Gastroesophageal sphincter (tissue), 3 donors: ENCODE data around the gene STT3B.

Experiments
- EP300 ChIP-seq: sonication (generic); formaldehyde crosslinking; IDR thresholded peaks from one replicate; pipeline ENCODE4 v1.6.1; 2017; ENCODE audit warnings: antibody characterized with exemption, mild to moderate bottlenecking
- POLR2A ChIP-seq, 2 donors: fragments of 450-650 bp; IDR thresholded peaks; one replicate each; pipeline ENCODE4 v1.6.1; 2017; ENCODE audit warnings: antibody characterized with exemption in 2 of 2, mild to moderate bottlenecking in 2 of 2, moderate library complexity in 1 of 2
- TF ChIP-seq, protein P1 (sequence below), 4 experiments: fragments of 200-600 bp in 2 of 4; fragments of 450-650 bp in 2 of 4; sonication (generic) in 1 of 4; IDR thresholded peaks; one replicate each; pipeline ENCODE4 v1.5.1; 2017 to 2019; ENCODE audit warnings: antibody characterized with exemption in 4 of 4, mild to moderate bottlenecking in 2 of 4, moderate library complexity in 2 of 4

DNA sequence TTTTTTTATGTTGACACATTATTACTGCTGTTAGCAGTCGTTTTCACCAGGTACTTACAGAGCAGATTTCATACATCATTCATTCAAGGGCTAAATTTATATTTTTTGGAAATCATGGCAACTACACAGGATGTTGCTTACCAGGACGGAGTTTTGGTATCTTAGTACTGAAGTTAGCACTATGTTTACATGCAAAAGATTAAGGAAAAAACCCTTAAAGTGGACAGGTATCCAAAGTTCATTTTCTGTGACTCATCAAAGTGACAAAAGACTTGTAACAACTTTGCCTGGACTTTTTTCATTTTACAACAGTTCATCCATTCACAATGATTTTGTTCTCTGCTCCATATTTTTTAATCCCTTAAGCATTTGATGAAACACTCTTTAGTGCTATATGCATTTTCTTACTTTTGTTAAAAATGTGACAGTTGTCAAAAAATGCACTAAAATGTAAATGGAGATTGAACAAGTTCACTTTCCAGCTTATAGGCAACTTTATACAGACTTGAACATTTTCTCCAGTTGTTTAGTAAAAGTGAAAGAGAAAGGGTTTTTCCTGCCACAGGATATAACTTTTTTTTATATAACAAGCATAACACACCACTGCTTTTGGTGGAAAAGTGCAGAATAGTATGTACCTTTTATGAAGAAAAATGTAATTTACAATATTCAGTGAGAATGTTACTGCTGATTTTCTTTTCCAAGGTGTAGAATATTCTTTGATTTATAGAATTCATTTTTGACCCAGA is 104.1 kb downstream of the STT3B start:
- TF ChIP-seq, protein P1, sequence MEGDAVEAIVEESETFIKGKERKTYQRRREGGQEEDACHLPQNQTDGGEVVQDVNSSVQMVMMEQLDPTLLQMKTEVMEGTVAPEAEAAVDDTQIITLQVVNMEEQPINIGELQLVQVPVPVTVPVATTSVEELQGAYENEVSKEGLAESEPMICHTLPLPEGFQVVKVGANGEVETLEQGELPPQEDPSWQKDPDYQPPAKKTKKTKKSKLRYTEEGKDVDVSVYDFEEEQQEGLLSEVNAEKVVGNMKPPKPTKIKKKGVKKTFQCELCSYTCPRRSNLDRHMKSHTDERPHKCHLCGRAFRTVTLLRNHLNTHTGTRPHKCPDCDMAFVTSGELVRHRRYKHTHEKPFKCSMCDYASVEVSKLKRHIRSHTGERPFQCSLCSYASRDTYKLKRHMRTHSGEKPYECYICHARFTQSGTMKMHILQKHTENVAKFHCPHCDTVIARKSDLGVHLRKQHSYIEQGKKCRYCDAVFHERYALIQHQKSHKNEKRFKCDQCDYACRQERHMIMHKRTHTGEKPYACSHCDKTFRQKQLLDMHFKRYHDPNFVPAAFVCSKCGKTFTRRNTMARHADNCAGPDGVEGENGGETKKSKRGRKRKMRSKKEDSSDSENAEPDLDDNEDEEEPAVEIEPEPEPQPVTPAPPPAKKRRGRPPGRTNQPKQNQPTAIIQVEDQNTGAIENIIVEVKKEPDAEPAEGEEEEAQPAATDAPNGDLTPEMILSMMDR (IDR thresholded peaks at IDR 0.05), result no peak
- TF ChIP-seq POLR2A (IDR thresholded peaks at IDR 0.05) (no peak), EP300 (no peak)
